ENCODE data around the gene SUN1. TPM values are rescaled to one million over a fixed set of nuclear protein-coding genes. Genes with fewer than 3 reads are reported as not detected.

Gene SUN1
- total RNA-seq, 1 donor from 2014 or later = 150 TPM

GRCh38 chr7:857661-858060 is 25.4 kb downstream of the SUN1 start:
- Mint-ChIP-seq H3K4me3 (ENCODE audit: unreplicated experiment) (no peak overlapping the region), H3K27ac (ENCODE audit: unreplicated experiment) (no peak overlapping the region), H3K27me3 (ENCODE audit: unreplicated experiment) (no peaks in the 10 kb centered on the region), H3K36me3 (ENCODE audit: low read depth, unreplicated experiment) (peaks cover 74% of the 10 kb centered on the region), H3K9me3 (ENCODE audit: unreplicated experiment) (no peaks in the 10 kb centered on the region), H3K4me1 (ENCODE audit: unreplicated experiment) (no peaks in the 10 kb centered on the region)
- TF ChIP-seq CTCF (IDR thresholded peaks at IDR 0.05; ENCODE audit: unreplicated experiment) = no peak
- DNase-seq (ENCODE audit: low spot score) = no peak

GRCh38 chr7:859359-860030 is 27.2 kb downstream of the SUN1 start:
- Mint-ChIP-seq H3K36me3 (ENCODE audit: low read depth, unreplicated experiment) (peaks cover 72% of the 10 kb centered on the region), H3K9me3 (ENCODE audit: unreplicated experiment) (no peaks in the 10 kb centered on the region), H3K4me3 (ENCODE audit: unreplicated experiment) (peak overlapping the region; percentile 49), H3K4me1 (ENCODE audit: unreplicated experiment) (no peaks in the 10 kb centered on the region), H3K27me3 (ENCODE audit: unreplicated experiment) (no peaks in the 10 kb centered on the region), H3K27ac (ENCODE audit: unreplicated experiment) (peak overlapping the region; percentile 57)
- TF ChIP-seq CTCF (IDR thresholded peaks at IDR 0.05; ENCODE audit: unreplicated experiment) = no peak
- no peak for DNase-seq (ENCODE audit: low spot score)

GRCh38 chr7:860149-860548 is 27.9 kb downstream of the SUN1 start:
- no peaks in the 10 kb centered on the region for H3K27me3 Mint-ChIP-seq (ENCODE audit: unreplicated experiment)
- H3K27ac Mint-ChIP-seq (ENCODE audit: unreplicated experiment) = no peak overlapping the region
- peak overlapping the region; percentile 11 for H3K4me3 Mint-ChIP-seq (ENCODE audit: unreplicated experiment)
- no peaks in the 10 kb centered on the region for H3K9me3 Mint-ChIP-seq (ENCODE audit: unreplicated experiment)
- no peaks in the 10 kb centered on the region for H3K4me1 Mint-ChIP-seq (ENCODE audit: unreplicated experiment)
- no peak for DNase-seq (ENCODE audit: low spot score)
- no peak for TF ChIP-seq CTCF (IDR thresholded peaks at IDR 0.05; ENCODE audit: unreplicated experiment)
- peaks cover 70% of the 10 kb centered on the region for H3K36me3 Mint-ChIP-seq (ENCODE audit: low read depth, unreplicated experiment)

- no peak overlapping the region for H3K4me3 Mint-ChIP-seq (ENCODE audit: unreplicated experiment)
- TF ChIP-seq CTCF (IDR thresholded peaks at IDR 0.05; ENCODE audit: unreplicated experiment) = no peak
- H3K9me3 Mint-ChIP-seq (ENCODE audit: unreplicated experiment) = no peaks in the 10 kb centered on the region
- DNase-seq (ENCODE audit: low spot score) = no peak
- H3K4me1 Mint-ChIP-seq (ENCODE audit: unreplicated experiment) = no peaks in the 10 kb centered on the region
- peaks cover 67% of the 10 kb centered on the region for H3K36me3 Mint-ChIP-seq (ENCODE audit: low read depth, unreplicated experiment)
- no peak overlapping the region for H3K27ac Mint-ChIP-seq (ENCODE audit: unreplicated experiment)
- no peaks in the 10 kb centered on the region for H3K27me3 Mint-ChIP-seq (ENCODE audit: unreplicated experiment)
Observed at GRCh38 chr7:861222-861621, 28.9 kb downstream of the SUN1 start.

GRCh38 chr7:862157-862556 is 29.9 kb downstream of the SUN1 start:
- DNase-seq (ENCODE audit: low spot score) = no peak
- no peak for TF ChIP-seq CTCF (IDR thresholded peaks at IDR 0.05; ENCODE audit: unreplicated experiment)
- no peaks in the 10 kb centered on the region for H3K27me3 Mint-ChIP-seq (ENCODE audit: unreplicated experiment)
- no peak overlapping the region for H3K27ac Mint-ChIP-seq (ENCODE audit: unreplicated experiment)
- no peak overlapping the region for H3K4me3 Mint-ChIP-seq (ENCODE audit: unreplicated experiment)
- H3K36me3 Mint-ChIP-seq (ENCODE audit: low read depth, unreplicated experiment) = peaks cover 66% of the 10 kb centered on the region
- H3K4me1 Mint-ChIP-seq (ENCODE audit: unreplicated experiment) = no peaks in the 10 kb centered on the region
- no peaks in the 10 kb centered on the region for H3K9me3 Mint-ChIP-seq (ENCODE audit: unreplicated experiment)

All from endothelial cell (in vitro differentiated cells).